Parathyroid adenoma (tissue), 2 donors: ENCODE results near the gene CCDC80.

ENCODE experiments used
- H2AFZ ChIP-seq: fragments of 300-600 bp; sonication (generic); one replicate; pipeline ENCODE4 v1.7.0; 2017; ENCODE audit warnings: antibody characterized with exemption, mild to moderate bottlenecking
- H3K27ac ChIP-seq: fragments of 300-600 bp; sonication (generic); one replicate; pipeline ENCODE4 v1.7.0; 2017
- H3K27me3 ChIP-seq: fragments of 300-600 bp; sonication (generic); one replicate; pipeline ENCODE4 v1.7.0; 2017; ENCODE audit warnings: low read length; ENCODE audit not compliant: control insufficient read depth, insufficient read depth
- H3K36me3 ChIP-seq: fragments of 300-600 bp; sonication (generic); one replicate; pipeline ENCODE4 v1.7.0; 2017; ENCODE audit warnings: low read length; ENCODE audit not compliant: control insufficient read depth, insufficient read depth
- H3K4me1 ChIP-seq: fragments of 300-600 bp; sonication (generic); one replicate; pipeline ENCODE4 v1.7.0; 2017; ENCODE audit warnings: control low read depth
- H3K4me2 ChIP-seq: fragments of 300-600 bp; sonication (generic); one replicate; pipeline ENCODE4 v1.7.0; 2017; ENCODE audit warnings: low read length
- H3K4me3 ChIP-seq: fragments of 300-600 bp; sonication (generic); one replicate; pipeline ENCODE4 v1.7.0; 2017; ENCODE audit warnings: low read depth, low read length
- H3K79me2 ChIP-seq: fragments of 300-600 bp; sonication (generic); one replicate; pipeline ENCODE4 v1.7.0; 2017; ENCODE audit warnings: control low read depth
- H3K9ac ChIP-seq: fragments of 300-600 bp; sonication (generic); one replicate; pipeline ENCODE4 v1.7.0; 2017; ENCODE audit warnings: mild to moderate bottlenecking
- H3K9me3 ChIP-seq: fragments of 300-600 bp; sonication (generic); one replicate; pipeline ENCODE4 v1.7.0; 2017; ENCODE audit warnings: low read length; ENCODE audit not compliant: control insufficient read depth
- TF ChIP-seq, protein P1 (sequence below): fragments of 300-600 bp; sonication (generic); IDR thresholded peaks from one replicate; pipeline ENCODE4 v1.7.0; 2017; ENCODE audit warnings: antibody characterized with exemption, mild to moderate bottlenecking
- donor health status: primary hyperparathyroidism.

The CCDC80 gene

DNA sequence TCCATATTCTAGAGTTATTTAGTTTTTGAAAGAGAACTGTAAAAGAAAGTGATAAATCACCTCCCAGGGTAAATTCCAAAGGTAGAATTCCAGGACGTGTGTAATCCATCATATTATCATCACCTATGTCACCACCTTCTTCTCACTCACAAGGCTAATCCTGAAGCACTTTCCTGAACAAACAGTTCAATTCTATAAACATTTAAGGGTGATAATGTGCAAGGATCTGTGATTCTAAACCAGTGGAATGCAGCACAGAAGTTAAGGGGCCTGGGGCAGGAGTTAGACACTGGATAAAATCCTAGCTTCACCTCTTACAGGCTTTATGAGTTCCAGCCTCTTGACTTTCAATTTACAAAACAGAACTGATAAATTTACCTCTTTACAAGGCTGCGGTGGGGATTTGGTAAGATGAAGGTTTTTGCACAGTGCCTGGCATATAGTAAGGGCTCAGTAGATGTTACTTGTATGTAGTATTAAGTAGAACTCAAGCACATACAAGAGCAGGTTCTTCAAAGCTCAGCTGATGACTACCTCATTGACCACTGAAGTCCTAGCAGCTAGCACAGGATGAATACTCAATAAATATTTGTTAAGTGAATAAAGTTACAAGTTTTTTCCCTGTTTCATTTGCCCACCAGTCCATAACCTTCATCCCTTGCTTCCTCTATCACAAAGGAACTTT lies 47.3 kb upstream of the CCDC80 start:
- Histone ChIP-seq H3K9me3 (no peaks in the 10 kb centered on the region), H2AFZ (no peak overlapping the region), H3K4me3 (no peak overlapping the region), H3K4me2 (no peak overlapping the region), H3K79me2 (no peaks in the 10 kb centered on the region), H3K27me3 (no peaks in the 10 kb centered on the region), H3K9ac (no peak overlapping the region), H3K4me1 (no peaks in the 10 kb centered on the region), H3K36me3 (no peaks in the 10 kb centered on the region), H3K27ac (no peak overlapping the region)
- TF ChIP-seq, protein P1, sequence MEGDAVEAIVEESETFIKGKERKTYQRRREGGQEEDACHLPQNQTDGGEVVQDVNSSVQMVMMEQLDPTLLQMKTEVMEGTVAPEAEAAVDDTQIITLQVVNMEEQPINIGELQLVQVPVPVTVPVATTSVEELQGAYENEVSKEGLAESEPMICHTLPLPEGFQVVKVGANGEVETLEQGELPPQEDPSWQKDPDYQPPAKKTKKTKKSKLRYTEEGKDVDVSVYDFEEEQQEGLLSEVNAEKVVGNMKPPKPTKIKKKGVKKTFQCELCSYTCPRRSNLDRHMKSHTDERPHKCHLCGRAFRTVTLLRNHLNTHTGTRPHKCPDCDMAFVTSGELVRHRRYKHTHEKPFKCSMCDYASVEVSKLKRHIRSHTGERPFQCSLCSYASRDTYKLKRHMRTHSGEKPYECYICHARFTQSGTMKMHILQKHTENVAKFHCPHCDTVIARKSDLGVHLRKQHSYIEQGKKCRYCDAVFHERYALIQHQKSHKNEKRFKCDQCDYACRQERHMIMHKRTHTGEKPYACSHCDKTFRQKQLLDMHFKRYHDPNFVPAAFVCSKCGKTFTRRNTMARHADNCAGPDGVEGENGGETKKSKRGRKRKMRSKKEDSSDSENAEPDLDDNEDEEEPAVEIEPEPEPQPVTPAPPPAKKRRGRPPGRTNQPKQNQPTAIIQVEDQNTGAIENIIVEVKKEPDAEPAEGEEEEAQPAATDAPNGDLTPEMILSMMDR: no peak

DNA sequence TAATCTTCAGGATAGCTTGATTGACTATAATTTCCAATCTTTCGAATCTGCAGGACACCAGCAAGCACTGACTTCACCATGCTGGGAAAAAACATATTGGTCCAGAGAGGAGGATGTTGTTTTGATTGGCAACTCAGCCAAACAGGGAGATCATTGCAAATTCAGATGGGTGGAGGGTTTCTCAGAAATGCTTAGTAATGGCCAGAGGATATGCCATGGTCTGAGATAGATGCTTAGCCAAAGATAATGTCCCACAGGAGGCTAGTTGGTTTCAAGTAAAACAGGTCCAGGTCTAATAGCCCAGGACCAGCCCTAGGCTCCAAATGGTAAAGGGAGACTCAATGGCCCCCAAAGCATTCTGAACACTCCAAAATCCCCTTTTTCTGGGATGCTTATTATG lies 46.7 kb upstream of the CCDC80 start:
- no peak overlapping the region for H3K4me2 ChIP-seq
- H3K79me2 ChIP-seq: no peaks in the 10 kb centered on the region
- no peaks in the 10 kb centered on the region for H3K9me3 ChIP-seq
- H3K4me3 ChIP-seq: no peak overlapping the region
- H3K27ac ChIP-seq: no peak overlapping the region
- H3K36me3 ChIP-seq: no peaks in the 10 kb centered on the region
- TF ChIP-seq, protein P1: no peak
- no peaks in the 10 kb centered on the region for H3K27me3 ChIP-seq
- no peak overlapping the region for H2AFZ ChIP-seq
- H3K9ac ChIP-seq: no peak overlapping the region
- H3K4me1 ChIP-seq: no peaks in the 10 kb centered on the region

DNA sequence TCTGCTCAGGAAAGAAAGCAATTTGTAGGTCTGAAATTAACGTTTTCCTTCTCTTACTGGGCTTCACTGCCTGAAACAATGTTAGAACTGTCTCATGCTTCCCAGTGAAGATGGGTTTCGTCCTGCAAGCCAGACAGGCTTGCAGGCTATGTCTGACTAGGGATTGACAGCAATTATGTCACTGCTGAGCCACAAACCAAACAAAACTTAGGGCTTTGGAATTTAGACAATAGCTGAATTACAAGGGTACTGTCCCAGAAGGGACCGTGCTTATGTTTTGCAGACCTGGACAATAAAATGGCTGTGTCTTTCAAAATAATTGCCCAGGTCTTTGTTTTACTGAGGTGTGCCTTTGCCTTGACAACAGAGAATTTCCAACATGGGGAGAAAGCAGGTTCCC lies 46.3 kb upstream of the CCDC80 start:
- H2AFZ ChIP-seq: no peak overlapping the region
- TF ChIP-seq, protein P1: no peak
- no peaks in the 10 kb centered on the region for H3K27me3 ChIP-seq
- H3K4me3 ChIP-seq: no peak overlapping the region
- H3K4me2 ChIP-seq: no peak overlapping the region
- H3K4me1 ChIP-seq: no peaks in the 10 kb centered on the region
- no peak overlapping the region for H3K9ac ChIP-seq
- H3K27ac ChIP-seq: no peak overlapping the region
- H3K9me3 ChIP-seq: no peaks in the 10 kb centered on the region
- H3K79me2 ChIP-seq: no peaks in the 10 kb centered on the region
- no peaks in the 10 kb centered on the region for H3K36me3 ChIP-seq

DNA sequence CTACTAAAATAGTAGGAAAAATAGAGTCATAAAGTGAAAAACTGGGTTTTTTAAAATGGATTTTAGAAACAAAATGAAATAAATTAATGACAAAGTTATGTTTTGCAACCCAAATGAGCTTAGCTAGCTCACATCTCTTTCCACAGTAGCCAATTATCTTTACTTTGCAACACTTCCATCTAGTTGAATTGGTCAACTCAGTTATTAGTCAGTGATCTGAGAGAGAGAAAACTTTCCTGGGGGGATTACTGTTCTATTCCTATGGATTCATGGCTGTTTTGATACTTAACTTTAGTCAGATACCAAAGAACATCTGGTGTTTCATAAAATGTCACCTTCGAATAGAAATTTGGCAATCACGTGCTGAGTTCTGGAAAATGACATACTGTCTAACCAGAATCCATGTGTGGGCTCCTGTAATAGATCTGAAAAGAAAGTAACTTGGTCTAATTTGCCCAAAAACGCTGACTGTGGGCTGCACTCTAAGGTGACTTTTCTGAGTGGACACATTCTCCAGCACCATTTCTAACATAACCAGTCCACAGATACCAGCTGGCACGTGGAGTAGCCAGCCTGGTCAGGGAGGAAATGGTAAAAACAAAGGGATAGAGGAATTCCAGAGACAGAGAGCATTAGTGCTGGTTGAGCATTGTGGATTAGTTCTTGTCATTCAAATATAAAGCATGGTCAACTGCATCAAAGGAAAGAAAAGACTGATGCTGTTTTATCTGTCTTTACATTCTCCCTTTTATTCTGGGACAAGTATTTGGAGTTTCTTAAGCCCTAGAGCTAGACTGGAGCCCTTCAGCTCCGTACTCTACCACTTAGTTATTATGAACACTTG lies 45.2 kb upstream of the CCDC80 start:
- Histone ChIP-seq H3K4me2 (no peak overlapping the region), H3K27ac (no peak overlapping the region), H3K4me3 (no peak overlapping the region), H3K9me3 (no peaks in the 10 kb centered on the region), H3K79me2 (no peaks in the 10 kb centered on the region), H3K36me3 (no peaks in the 10 kb centered on the region), H3K27me3 (no peaks in the 10 kb centered on the region), H3K9ac (no peak overlapping the region), H2AFZ (no peak overlapping the region), H3K4me1 (no peaks in the 10 kb centered on the region)
- TF ChIP-seq, protein P1: no peak
